Lower lobe of right lung (tissue), 2 donors: Measurements from ENCODE around the gene MET. TPM values are rescaled to one million over a fixed set of nuclear protein-coding genes. Genes with fewer than 3 reads are reported as not detected.
"Not testable (repeated sequence)": the region's sequence is repeated elsewhere in the genome, so short reads cannot be mapped to it uniquely, and the experiment has no call there.

ENCODE experiments used
- ATAC-seq, 2 donors: fragments of 200-7000 bp; cut with Tn5 transposase; one replicate each; pipeline ENCODE4 v1.9.1; 2020 to 2022; ENCODE audit warnings: mild to moderate bottlenecking in 2 of 2, moderate library complexity in 2 of 2
- DNase-seq: peaks from one replicate; pipeline ENCODE4 v3.0.0-alpha.2; 2020
- H3K27ac ChIP-seq: fragments of 200-600 bp; one replicate; pipeline ENCODE4 v1.8.0; 2022
- H3K27me3 ChIP-seq: fragments of 200-600 bp; one replicate; pipeline ENCODE4 v1.8.0; 2022; ENCODE audit warnings: low read depth
- H3K36me3 ChIP-seq: fragments of 200-600 bp; one replicate; pipeline ENCODE4 v1.8.0; 2022; ENCODE audit warnings: mild to moderate bottlenecking
- H3K4me1 ChIP-seq: fragments of 200-600 bp; one replicate; pipeline ENCODE4 v1.8.0; 2022
- H3K4me3 ChIP-seq: fragments of 200-600 bp; one replicate; pipeline ENCODE4 v1.8.0; 2022; ENCODE audit warnings: mild to moderate bottlenecking
- H3K9me3 ChIP-seq: fragments of 200-600 bp; one replicate; pipeline ENCODE4 v1.8.0; 2022
- CTCF ChIP-seq: fragments of 200-600 bp; IDR thresholded peaks from one replicate; pipeline ENCODE4 v1.8.0; 2022; ENCODE audit warnings: antibody characterized with exemption, mild to moderate bottlenecking
- intact Hi-C: fragments of 100-400 bp; cut with DNase I; formaldehyde crosslinking; loops from one replicate; pipeline ENCODE4 v1.11.0; 2022
- total RNA-seq: library from RNA; stranded (reverse); fragmentation: NEBNext Ultra II Directional; extraction: Animal tissue kit (Norgen Biotek cat#: 25700); gene quantifications from one replicate; pipeline ENCODE4 v1.2.1, GENCODE V29; 2021
- donor health status: DM: no; HTN: yes; CAD: no; lungs with severe emphysema.

MET gene
- total RNA-seq, 1 donor from 2014 or later: 74.3 TPM

- ATAC-seq (peak in 1 of 2 donors; percentile 27), DNase-seq (no peak)
- intact Hi-C loops: no loop called here
- H3K4me1 ChIP-seq: no peaks in the 10 kb centered on the region
- H3K27me3 ChIP-seq: no peaks in the 10 kb centered on the region
- no peaks in the 10 kb centered on the region for H3K36me3 ChIP-seq
- TF ChIP-seq CTCF: no peak
- H3K9me3 ChIP-seq: no peaks in the 10 kb centered on the region
- H3K27ac ChIP-seq: no peak overlapping the region
- no peak overlapping the region for H3K4me3 ChIP-seq
These were observed 80.5 kb downstream of the MET start for GRCh38 chr7:116752305-116753074.

GRCh38 chr7:116753130-116753529 lies 81.1 kb downstream of the MET start:
- H3K27me3 ChIP-seq: no peaks in the 10 kb centered on the region
- H3K4me3 ChIP-seq: no peak overlapping the region
- ATAC-seq (no peak), DNase-seq (no peak)
- no peaks in the 10 kb centered on the region for H3K4me1 ChIP-seq
- H3K36me3 ChIP-seq: no peaks in the 10 kb centered on the region
- no peak for TF ChIP-seq CTCF
- intact Hi-C loops: no loop called here
- no peak overlapping the region for H3K27ac ChIP-seq
- H3K9me3 ChIP-seq: no peaks in the 10 kb centered on the region

GRCh38 chr7:116754186-116754585 lies 82.2 kb downstream of the MET start:
- Histone ChIP-seq H3K27me3 (no peaks in the 10 kb centered on the region), H3K36me3 (no peaks in the 10 kb centered on the region), H3K9me3 (no peaks in the 10 kb centered on the region), H3K27ac (no peak overlapping the region), H3K4me1 (no peaks in the 10 kb centered on the region), H3K4me3 (no peak overlapping the region)
- DNase-seq: no peak
- no peak for ATAC-seq
- intact Hi-C loops: no loop called here
- TF ChIP-seq CTCF: no peak

- DNase-seq (no peak), ATAC-seq (no peak)
- Histone ChIP-seq H3K36me3 (no peaks in the 10 kb centered on the region), H3K9me3 (no peaks in the 10 kb centered on the region), H3K4me3 (no peak overlapping the region), H3K27me3 (no peaks in the 10 kb centered on the region), H3K4me1 (no peaks in the 10 kb centered on the region), H3K27ac (no peak overlapping the region)
- TF ChIP-seq CTCF: no peak
- intact Hi-C loops: no loop called here
These were observed 85.3 kb downstream of the MET start for GRCh38 chr7:116757283-116757682.

- ATAC-seq: not testable (repeated sequence)
These were observed 87.6 kb downstream of the MET start for GRCh38 chr7:116759642-116760041.

GRCh38 chr7:116762971-116763370 lies 91.0 kb downstream of the MET start:
- DNase-seq (no peak), ATAC-seq (no peak)
- Histone ChIP-seq H3K36me3 (no peaks in the 10 kb centered on the region), H3K27me3 (no peaks in the 10 kb centered on the region), H3K4me1 (no peaks in the 10 kb centered on the region), H3K27ac (no peak overlapping the region), H3K4me3 (no peak overlapping the region), H3K9me3 (no peaks in the 10 kb centered on the region)
- no peak for TF ChIP-seq CTCF
- intact Hi-C loops: no loop called here

More at GRCh38 chr7:116759642-116760041, 87.6 kb downstream of the MET start:
- H3K27me3 ChIP-seq, H3K27ac ChIP-seq, DNase-seq, H3K4me3 ChIP-seq, H3K36me3 ChIP-seq, H3K4me1 ChIP-seq, intact Hi-C loops, H3K9me3 ChIP-seq: not testable (repeated sequence)
